Transverse colon (tissue), 4 donors: ENCODE measurements around the gene EIF4E3. TPM values are rescaled to one million over a fixed set of nuclear protein-coding genes. Genes with fewer than 3 reads are reported as not detected.

Experiments
- DNase-seq: peaks from one replicate; pipeline ENCODE4 v3.0.0-alpha.2; 2019
- H3K27ac ChIP-seq, 4 donors: fragments of 200-600 bp; sonication (generic); 2 replicates each; pipeline ENCODE4 v1.5.1; 2016 to 2018; ENCODE audit warnings: inconsistent platforms in 4 of 4
- H3K27me3 ChIP-seq: fragments of 200-600 bp; sonication (generic); 2 replicates; pipeline ENCODE4 v1.5.1; 2017; ENCODE audit warnings: inconsistent platforms
- H3K36me3 ChIP-seq, 4 donors: fragments of 200-600 bp; sonication (generic); 2 replicates each; pipeline ENCODE4 v1.5.1; 2017 to 2019; ENCODE audit warnings: inconsistent platforms in 4 of 4
- H3K4me1 ChIP-seq, 4 donors: fragments of 200-600 bp; sonication (generic); 2 replicates each; pipeline ENCODE4 v1.5.1; 2017 to 2020; ENCODE audit warnings: inconsistent platforms in 4 of 4
- H3K4me3 ChIP-seq, 4 donors: fragments of 200-600 bp; sonication (generic); 1 replicate in 1 of 4; 2 replicates in 3 of 4; pipeline versions ENCODE4 v1.5.1 to v1.6.1; 2017 to 2019; ENCODE audit warnings: inconsistent platforms in 4 of 4
- H3K9me3 ChIP-seq, 2 donors: fragments of 200-600 bp; sonication (generic); 2 replicates each; pipeline ENCODE4 v1.5.1; 2017 to 2019; ENCODE audit warnings: inconsistent platforms in 2 of 2
- EP300 ChIP-seq: sonication (generic); formaldehyde crosslinking; IDR thresholded peaks from one replicate; pipeline ENCODE4 v1.6.1; 2017; ENCODE audit warnings: antibody characterized with exemption, low read depth
- POLR2A ChIP-seq: fragments of 450-650 bp; IDR thresholded peaks from one replicate; pipeline ENCODE4 v1.6.1; 2016; ENCODE audit warnings: antibody characterized with exemption, mild to moderate bottlenecking, moderate library complexity
- POLR2AphosphoS5 ChIP-seq, 3 donors: sonication (generic); formaldehyde crosslinking; IDR thresholded peaks; one replicate each; pipeline ENCODE4 v1.6.1; 2016; ENCODE audit warnings: antibody characterized with exemption in 3 of 3
- WGBS, 2 donors: methylation state at CpG; one replicate each; pipeline ENCODE4 v1.1.5; 2018; ENCODE audit warnings: low coverage in 1 of 2; 5-methylcytosine and 5-hydroxymethylcytosine counted together
- in situ Hi-C, 4 donors: fragments of 200-750 bp; cut with MboI; loops; one replicate each; pipeline versions ENCODE4 v1.15.0 to v1.15.1; 2017; ENCODE audit warnings: low sequenced_read_pairs in 3 of 4, low pct_ligation_motif_present in 1 of 4, low pct_unique_long_range_greater_than_20kb in 1 of 4
- intact Hi-C: fragments of 100-400 bp; cut with DNase I; formaldehyde crosslinking; loops from one replicate; pipeline ENCODE4 v1.15.1; 2023; ENCODE audit warnings: low total_unique reads
- total RNA-seq, 4 donors: library from RNA; depleted of rRNA; stranded (reverse); fragments of >200 nt; gene quantifications; one replicate each; pipeline ENCODE4 v1.1.0, GENCODE V29; 2016
- TF ChIP-seq, protein P1 (sequence below), 5 experiments: fragments of 200-600 bp in 3 of 5; fragments of 450-650 bp in 2 of 5; sonication (generic) in 3 of 5; IDR thresholded peaks; 1 replicate in 2 of 5; 2 replicates in 3 of 5; pipeline ENCODE4 v1.5.1; 2016 to 2017; ENCODE audit warnings: antibody characterized with exemption in 5 of 5, inconsistent platforms in 3 of 5, mild to moderate bottlenecking in 2 of 5, moderate library complexity in 1 of 5

The EIF4E3 gene
- total RNA-seq, 4 donors from 2014 or later, result 6.0 to 35.6 (median 19.4) TPM

DNA sequence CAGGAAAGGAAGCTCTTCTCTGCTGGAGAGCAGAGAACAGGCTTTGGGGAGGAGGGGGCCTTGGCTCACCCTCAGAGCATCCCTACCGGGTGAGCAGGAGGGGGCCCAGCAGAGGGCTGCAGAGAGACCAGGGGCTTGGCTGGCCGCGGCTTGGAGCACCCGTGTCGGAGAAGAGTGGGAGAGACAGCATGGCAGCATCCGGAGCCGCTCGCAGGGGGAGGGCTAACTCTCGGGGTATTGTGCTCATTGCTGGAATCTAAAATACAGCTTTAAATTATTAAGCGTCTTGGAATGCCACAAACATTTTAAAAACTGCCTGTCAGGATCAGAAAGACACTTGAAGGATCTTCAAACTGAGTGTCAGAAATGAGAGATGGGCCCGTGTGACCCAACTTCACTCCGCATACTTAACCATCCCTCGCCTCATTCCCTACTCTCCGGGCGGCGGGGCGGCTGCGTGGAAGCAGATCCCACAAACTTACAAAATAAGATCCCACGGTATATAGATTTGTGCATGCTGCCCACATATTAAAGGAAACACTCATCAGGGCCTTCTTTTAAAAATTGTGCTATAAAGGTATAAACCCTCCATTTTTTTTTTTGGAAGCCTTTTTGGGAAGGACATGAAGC lies 53.9 kb downstream of the EIF4E3 start:
- in situ Hi-C loops, result loop anchor here in 1 of 4 donors (25.0 kb wide), 2 partner anchors 1134 to 1609 kb away; no protein-coding TSS in a partner anchor
- TF ChIP-seq, protein P1, sequence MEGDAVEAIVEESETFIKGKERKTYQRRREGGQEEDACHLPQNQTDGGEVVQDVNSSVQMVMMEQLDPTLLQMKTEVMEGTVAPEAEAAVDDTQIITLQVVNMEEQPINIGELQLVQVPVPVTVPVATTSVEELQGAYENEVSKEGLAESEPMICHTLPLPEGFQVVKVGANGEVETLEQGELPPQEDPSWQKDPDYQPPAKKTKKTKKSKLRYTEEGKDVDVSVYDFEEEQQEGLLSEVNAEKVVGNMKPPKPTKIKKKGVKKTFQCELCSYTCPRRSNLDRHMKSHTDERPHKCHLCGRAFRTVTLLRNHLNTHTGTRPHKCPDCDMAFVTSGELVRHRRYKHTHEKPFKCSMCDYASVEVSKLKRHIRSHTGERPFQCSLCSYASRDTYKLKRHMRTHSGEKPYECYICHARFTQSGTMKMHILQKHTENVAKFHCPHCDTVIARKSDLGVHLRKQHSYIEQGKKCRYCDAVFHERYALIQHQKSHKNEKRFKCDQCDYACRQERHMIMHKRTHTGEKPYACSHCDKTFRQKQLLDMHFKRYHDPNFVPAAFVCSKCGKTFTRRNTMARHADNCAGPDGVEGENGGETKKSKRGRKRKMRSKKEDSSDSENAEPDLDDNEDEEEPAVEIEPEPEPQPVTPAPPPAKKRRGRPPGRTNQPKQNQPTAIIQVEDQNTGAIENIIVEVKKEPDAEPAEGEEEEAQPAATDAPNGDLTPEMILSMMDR (IDR thresholded peaks at IDR 0.05), result no peak
- H3K27ac ChIP-seq, result peak overlapping the region in 2 of 4 donors; percentile 1 to 45

DNA sequence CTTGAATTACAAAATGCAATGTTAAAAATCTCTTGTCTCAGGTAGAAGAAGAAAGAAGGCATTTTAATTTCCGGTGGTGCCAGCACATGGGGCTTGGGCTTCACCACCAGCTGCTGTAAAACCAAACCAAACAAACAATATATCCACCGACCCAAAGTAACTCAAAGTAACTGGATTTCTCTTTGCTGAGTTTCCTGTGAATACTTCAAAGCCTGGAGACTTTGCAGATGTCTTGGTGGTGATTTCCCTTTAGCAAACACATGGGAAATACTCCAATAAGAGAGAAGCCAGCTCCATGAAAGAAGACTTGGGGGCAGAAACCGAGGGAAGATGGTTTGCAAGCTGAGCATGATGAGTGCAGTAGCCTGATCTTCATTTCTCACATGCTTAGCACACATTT lies 62.6 kb downstream of the EIF4E3 start:
- WGBS, 2 donors, result 0 to 51% methylated on average over 1 to 3 of the region's 3 CpGs
- Histone ChIP-seq H3K4me3 (no peak overlapping the region), H3K4me1 (peaks cover 0 to 12% (median 0%) of the 10 kb centered on the region in 4 donors), H3K9me3 (no peaks in the 10 kb centered on the region), H3K27me3 (no peaks in the 10 kb centered on the region), H3K27ac (no peak overlapping the region), H3K36me3 (no peaks in the 10 kb centered on the region)
- in situ Hi-C loops (loop anchor here in 1 of 4 donors (25.0 kb wide), 2 partner anchors 1125 to 1600 kb away; no protein-coding TSS in a partner anchor), intact Hi-C loops (no loop called here)
- TF ChIP-seq POLR2A, result no peak
- TF ChIP-seq EP300, result no peak
- TF ChIP-seq POLR2AphosphoS5 (IDR thresholded peaks at IDR 0.05), result no peak
- TF ChIP-seq, protein P1 (IDR thresholded peaks at IDR 0.05), result no peak
- DNase-seq, result no peak

More for the DNA sequence above, 53.9 kb downstream of the EIF4E3 start:
- H3K4me3 ChIP-seq, result no peak overlapping the region
- H3K27me3 ChIP-seq, result no peaks in the 10 kb centered on the region
- no peaks in the 10 kb centered on the region for H3K36me3 ChIP-seq
- 88 to 97% methylated on average over 7 to 19 of the region's 19 CpGs for WGBS, 2 donors
- no peaks in the 10 kb centered on the region for H3K9me3 ChIP-seq
- peaks cover 0 to 3% (median 0%) of the 10 kb centered on the region in 4 donors for H3K4me1 ChIP-seq
- intact Hi-C loops, result no loop called here
- DNase-seq, result no peak

DNA sequence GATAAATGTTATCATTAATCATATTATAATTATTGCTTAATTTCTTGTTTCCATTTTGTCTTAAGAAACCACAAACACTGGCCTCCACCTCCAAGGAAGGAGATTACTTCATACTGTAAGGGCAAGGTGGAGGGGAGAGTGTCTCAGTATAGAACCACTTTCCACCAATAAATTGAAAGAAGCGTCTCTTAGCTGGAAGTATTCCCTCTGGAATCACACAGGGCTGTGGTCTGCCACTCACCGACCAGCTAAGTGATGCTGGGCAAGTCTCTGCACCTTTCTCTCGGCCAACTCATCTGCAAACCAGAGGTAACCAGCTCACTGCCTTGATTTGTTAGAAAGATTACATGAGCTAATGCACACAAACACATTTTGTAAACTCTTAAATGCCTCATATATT lies 63.1 kb downstream of the EIF4E3 start:
- in situ Hi-C loops, result loop anchor here in 1 of 4 donors (25.0 kb wide), 2 partner anchors 1125 to 1600 kb away; no protein-coding TSS in a partner anchor
- Histone ChIP-seq H3K27ac (no peak overlapping the region), H3K4me1 (peaks cover 0 to 14% (median 0%) of the 10 kb centered on the region in 4 donors), H3K27me3 (no peaks in the 10 kb centered on the region), H3K36me3 (no peaks in the 10 kb centered on the region), H3K4me3 (no peak overlapping the region), H3K9me3 (no peaks in the 10 kb centered on the region)
- WGBS, 2 donors, result 73 to 82% methylated on average over 2 to 3 of the region's 3 CpGs
- TF ChIP-seq EP300, result no peak
- TF ChIP-seq, protein P1 (IDR thresholded peaks at IDR 0.05), result no peak
- no peak for DNase-seq
- intact Hi-C loops, result no loop called here

DNA sequence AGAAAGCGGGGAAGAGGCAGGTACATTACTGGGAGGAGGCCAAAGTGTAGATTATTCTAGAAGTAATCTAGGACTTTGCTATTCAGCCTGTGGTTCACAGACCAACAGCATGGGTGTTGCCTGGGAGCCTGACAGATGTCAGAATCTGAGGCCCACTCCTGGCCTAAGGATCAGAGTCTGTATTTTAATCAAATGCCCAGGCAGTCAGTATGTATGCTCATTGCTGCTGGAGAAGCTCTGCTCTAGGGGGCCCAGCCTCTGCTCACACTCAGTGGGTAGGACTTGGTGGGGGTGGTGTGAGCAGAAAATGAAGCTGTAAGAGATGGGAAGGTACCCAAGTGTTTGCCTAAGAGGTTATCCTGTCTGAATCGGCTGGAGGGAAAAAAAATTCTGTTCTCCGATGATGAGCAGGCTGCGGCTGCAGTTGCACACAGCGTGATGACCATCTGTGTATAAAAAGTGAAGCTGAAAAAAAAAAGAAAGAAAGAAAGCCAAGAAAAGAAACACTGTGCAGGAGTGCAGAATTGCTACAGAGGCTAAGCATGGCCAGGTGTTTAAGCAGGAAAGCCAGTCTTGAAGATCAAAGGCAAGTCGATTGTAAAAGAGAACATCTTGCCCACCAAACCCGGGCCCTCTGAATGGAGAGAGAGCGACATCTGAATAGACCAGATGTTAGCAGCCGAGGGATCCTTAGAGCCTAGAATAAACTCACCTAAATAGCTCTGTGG lies 65.2 kb downstream of the EIF4E3 start:
- TF ChIP-seq EP300, result no peak
- TF ChIP-seq POLR2AphosphoS5 (IDR thresholded peaks at IDR 0.05), result peak in 1 of 3 donors; percentile 49
- peaks cover 0 to 14% (median 0%) of the 10 kb centered on the region in 4 donors for H3K4me1 ChIP-seq
- H3K27me3 ChIP-seq, result no peaks in the 10 kb centered on the region
- no peaks in the 10 kb centered on the region for H3K36me3 ChIP-seq
- peak overlapping the region; percentile 34 to 76 (median 60) for H3K27ac ChIP-seq
- H3K9me3 ChIP-seq, result no peaks in the 10 kb centered on the region
- intact Hi-C loops (no loop called here), in situ Hi-C loops (loop anchor here in 2 of 4 donors (10.0 to 25.0 kb wide), 3 partner anchors 1115 to 1598 kb away; no protein-coding TSS in a partner anchor)
- WGBS, 2 donors, result 72 to 83% methylated on average over 9 of the region's 9 CpGs
- no peak for DNase-seq
- no peak overlapping the region for H3K4me3 ChIP-seq
